ENCODE data around the gene IL32. TPM values are rescaled to one million over a fixed set of nuclear protein-coding genes. Genes with fewer than 3 reads are reported as not detected.
A peak's percentile ranks its signal among the peaks of the same experiment; 100 is the strongest.

IL32 gene, protein sequence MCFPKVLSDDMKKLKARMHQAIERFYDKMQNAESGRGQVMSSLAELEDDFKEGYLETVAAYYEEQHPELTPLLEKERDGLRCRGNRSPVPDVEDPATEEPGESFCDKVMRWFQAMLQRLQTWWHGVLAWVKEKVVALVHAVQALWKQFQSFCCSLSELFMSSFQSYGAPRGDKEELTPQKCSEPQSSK
- total RNA-seq, result 100 to 1,000 TPM; 585 to 715 (median 696) TPM

DNA sequence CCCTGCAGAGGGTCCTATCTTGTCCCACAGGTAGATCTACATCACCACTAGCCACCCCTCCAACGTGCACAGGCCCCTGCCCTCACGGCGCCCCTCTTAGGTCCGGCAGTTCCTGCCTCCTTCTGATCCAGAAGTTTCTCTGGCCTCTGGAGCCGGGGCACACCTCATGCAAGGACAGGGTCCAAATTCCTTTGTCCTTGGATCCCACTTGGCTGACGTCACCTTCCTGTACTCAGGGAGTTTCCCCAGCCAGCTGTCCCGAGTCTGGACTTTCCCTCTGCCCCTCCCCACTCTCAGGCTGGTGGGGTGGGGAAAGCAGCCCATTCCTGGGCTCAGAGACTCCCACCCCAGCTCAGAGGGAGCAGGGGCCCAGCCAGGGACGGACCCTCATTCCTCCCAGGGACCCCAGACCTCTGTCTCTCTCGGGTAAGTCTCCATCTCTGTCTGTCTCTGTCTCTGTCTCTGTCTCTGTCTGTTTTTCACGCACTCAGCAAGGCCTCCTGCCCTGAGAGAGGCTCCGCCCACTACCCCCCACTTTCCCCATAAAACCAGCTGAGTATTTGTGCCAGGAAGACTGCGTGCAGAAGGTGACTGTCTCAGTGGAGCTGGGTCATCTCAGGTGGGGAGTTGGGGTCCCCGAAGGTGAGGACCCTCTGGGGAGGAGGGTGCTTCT is at the start of gene IL32:
Gene IL32 (plus strand): TSS at position 572 of the 673 bp plus-strand sequence. CDS start 172 bp downstream, outside the sequence.
- DNase-seq, result peak; percentile 68
- H3K27me3 Mint-ChIP-seq (ENCODE audit: low read depth), result no peaks in the 10 kb centered on the region
- H3K4me3 Mint-ChIP-seq, result peak within 1 kb of the TSS; percentile 99
- H3K4me1 Mint-ChIP-seq (ENCODE audit: low read depth), result peaks cover 65% of the 10 kb centered on the region
- peak; percentile 47 to 54 for ATAC-seq
- H3K36me3 Mint-ChIP-seq (ENCODE audit: insufficient read depth), result peaks cover 23% of the 10 kb centered on the region
- no peaks in the 10 kb centered on the region for H3K9me3 Mint-ChIP-seq

DNA sequence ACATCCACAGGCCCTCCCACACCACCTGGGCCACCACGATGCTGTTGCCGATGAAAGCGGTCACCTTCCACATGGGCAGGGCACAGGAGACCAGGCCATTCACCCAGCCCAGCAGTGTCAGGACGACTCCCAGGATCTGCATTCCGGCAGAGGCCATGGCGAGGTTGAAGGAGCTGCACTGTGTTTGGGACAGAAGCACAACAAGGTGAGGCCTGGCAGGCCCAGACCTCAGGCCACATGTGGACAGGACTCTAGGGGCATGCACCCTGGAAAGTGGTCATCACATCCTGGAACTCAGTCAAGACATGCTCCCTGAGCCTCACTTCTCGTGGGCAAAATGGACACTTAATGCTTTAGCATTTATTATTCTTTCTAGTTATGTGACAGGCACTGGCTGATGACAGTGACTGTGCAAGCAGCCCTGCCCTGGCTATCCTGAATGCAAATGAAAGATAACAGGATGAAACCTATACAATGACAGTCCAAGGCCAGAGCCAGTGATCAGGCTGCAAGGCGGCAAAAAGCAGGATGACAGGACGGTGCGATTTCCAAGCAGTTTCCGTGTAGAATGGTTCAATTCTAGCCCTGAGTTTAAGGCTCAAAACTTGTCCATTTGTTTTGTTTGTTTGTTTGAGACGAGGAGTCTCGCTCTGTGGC is 49.4 kb upstream of the IL32 start:
- Mint-ChIP-seq H3K4me3 (no peak overlapping the region), H3K4me1 (ENCODE audit: low read depth) (peaks cover 21% of the 10 kb centered on the region)
- no peak for ATAC-seq

DNA sequence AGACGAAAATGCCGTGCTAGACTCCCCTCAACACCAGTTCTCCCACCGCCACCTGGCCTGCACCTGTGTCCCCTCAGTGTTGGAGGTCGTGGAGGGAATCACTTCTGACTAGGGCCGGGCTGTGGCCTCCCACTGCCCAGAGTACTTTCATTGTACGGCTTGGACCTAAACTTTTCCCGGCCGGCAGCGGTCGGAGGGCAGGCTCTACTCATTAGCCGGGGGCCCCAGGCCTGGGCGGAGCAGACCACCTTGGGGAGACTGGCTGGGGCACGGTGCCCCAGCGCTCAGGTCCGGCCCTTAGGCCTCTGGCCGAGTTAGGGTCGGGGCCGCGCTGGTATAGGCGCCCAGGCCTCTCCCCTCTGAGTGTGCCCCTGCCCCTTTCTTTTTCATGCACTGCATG is 48.1 kb upstream of the IL32 start:
- Mint-ChIP-seq H3K4me3 (no peak overlapping the region), H3K4me1 (ENCODE audit: low read depth) (peaks cover 33% of the 10 kb centered on the region), H3K36me3 (ENCODE audit: insufficient read depth) (no peaks in the 10 kb centered on the region), H3K27me3 (ENCODE audit: low read depth) (peaks cover 8% of the 10 kb centered on the region), H3K9me3 (no peaks in the 10 kb centered on the region)
- ATAC-seq (no peak), DNase-seq (no peak)

More for the DNA sequence above, 49.4 kb upstream of the IL32 start:
- DNase-seq, result no peak
- Mint-ChIP-seq H3K9me3 (no peaks in the 10 kb centered on the region), H3K36me3 (ENCODE audit: insufficient read depth) (no peaks in the 10 kb centered on the region), H3K27me3 (ENCODE audit: low read depth) (peaks cover 8% of the 10 kb centered on the region)

- H3K4me1 Mint-ChIP-seq (ENCODE audit: low read depth), result peaks cover 39% of the 10 kb centered on the region
- no peak for ATAC-seq
- DNase-seq, result peak; percentile 34
- no peaks in the 10 kb centered on the region for H3K36me3 Mint-ChIP-seq (ENCODE audit: insufficient read depth)
- H3K4me3 Mint-ChIP-seq, result no peak within 1 kb of the TSS
- H3K9me3 Mint-ChIP-seq, result no peaks in the 10 kb centered on the region
- H3K27me3 Mint-ChIP-seq (ENCODE audit: low read depth), result peaks cover 8% of the 10 kb centered on the region
These were observed 47.5 kb upstream of the IL32 start, which contains the start of gene CLDN6 for GRCh38 chr16:3017794-3018506. Gene CLDN6 (minus strand): TSS chr16:3018183. CDS start chr16:3016021, 2,162 bp downstream.

DNA sequence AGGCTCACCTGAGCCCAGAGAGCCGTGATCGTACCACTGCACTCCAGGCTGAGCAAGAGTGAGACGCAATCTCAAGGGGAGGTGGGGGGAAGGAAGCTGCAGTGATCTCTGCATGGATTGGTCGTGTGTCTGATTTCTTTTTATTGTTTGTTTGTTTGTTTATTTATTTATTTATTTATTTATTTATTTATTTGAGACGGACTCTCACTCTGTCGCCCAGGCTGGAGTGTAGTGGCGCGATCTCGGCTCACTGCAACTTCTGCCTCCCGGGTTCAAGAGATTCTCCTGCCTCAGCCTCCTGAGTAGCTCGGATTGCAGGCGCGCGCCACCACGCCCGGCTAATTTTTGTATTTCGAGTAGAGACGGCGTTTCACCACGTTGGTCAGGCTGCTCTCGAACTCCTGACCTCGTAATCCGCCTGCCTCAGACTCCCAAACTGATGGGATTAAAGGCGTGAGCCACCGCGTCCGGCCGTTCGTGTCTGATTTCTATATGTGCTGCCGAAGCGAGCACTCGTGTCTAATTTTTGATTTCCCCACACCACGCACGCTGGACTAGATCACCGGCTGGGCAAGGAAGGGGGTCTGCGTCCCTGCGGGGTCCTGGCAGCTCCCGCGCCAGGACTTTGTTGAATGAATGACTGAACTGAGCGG is 45.7 kb upstream of the IL32 start:
- peaks cover 53% of the 10 kb centered on the region for H3K4me1 Mint-ChIP-seq (ENCODE audit: low read depth)
- H3K36me3 Mint-ChIP-seq (ENCODE audit: insufficient read depth), result peaks cover 2% of the 10 kb centered on the region
- peaks cover 6% of the 10 kb centered on the region for H3K27me3 Mint-ChIP-seq (ENCODE audit: low read depth)
- no peak for ATAC-seq
- no peak for DNase-seq
- H3K9me3 Mint-ChIP-seq, result no peaks in the 10 kb centered on the region
- peak overlapping the region; percentile 82 for H3K4me3 Mint-ChIP-seq

DNA sequence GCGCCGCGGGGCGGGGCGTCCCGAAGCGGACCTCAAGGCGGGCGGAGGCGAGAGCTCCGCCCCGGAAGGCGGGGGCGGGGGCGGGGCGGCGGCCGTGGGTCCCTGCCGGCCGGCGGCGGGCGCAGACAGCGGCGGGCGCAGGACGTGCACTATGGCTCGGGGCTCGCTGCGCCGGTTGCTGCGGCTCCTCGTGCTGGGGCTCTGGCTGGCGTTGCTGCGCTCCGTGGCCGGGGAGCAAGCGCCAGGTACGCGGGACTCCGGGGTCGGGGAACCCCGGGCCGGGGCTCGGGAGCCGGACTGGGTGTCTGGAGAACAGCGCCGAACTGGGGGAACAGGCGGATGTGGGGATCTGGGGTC is 45.2 kb upstream of the IL32 start, which contains the start of gene TNFRSF12A:
Gene TNFRSF12A (plus strand): TSS at position 122 of the 357 bp plus-strand sequence. CDS start 30 bp downstream, at position 152.
- Mint-ChIP-seq H3K9me3 (no peaks in the 10 kb centered on the region), H3K4me3 (peak within 1 kb of the TSS; percentile 87), H3K27me3 (ENCODE audit: low read depth) (peaks cover 6% of the 10 kb centered on the region), H3K4me1 (ENCODE audit: low read depth) (peaks cover 53% of the 10 kb centered on the region), H3K36me3 (ENCODE audit: insufficient read depth) (peaks cover 2% of the 10 kb centered on the region)
- DNase-seq, result peak; percentile 59
- ATAC-seq, result peak in 1 of 2 donors; percentile 5

GRCh38 chr16:3020604-3021448 is 44.6 kb upstream of the IL32 start:
- peak; percentile 74 for DNase-seq
- peaks cover 53% of the 10 kb centered on the region for H3K4me1 Mint-ChIP-seq (ENCODE audit: low read depth)
- H3K4me3 Mint-ChIP-seq, result peak overlapping the region; percentile 87
- peak in 1 of 2 donors; percentile 1 for ATAC-seq
- peaks cover 6% of the 10 kb centered on the region for H3K27me3 Mint-ChIP-seq (ENCODE audit: low read depth)
- H3K36me3 Mint-ChIP-seq (ENCODE audit: insufficient read depth), result peaks cover 2% of the 10 kb centered on the region
- H3K9me3 Mint-ChIP-seq, result no peaks in the 10 kb centered on the region

- no peaks in the 10 kb centered on the region for H3K9me3 Mint-ChIP-seq
These were observed 43.8 kb upstream of the IL32 start for GRCh38 chr16:3021449-3022207.

GRCh38 chr16:3022208-3022683 is 43.2 kb upstream of the IL32 start:
- peaks cover 2% of the 10 kb centered on the region for H3K27me3 Mint-ChIP-seq (ENCODE audit: low read depth)
- ATAC-seq (peak; percentile 39 to 46), DNase-seq (peak; percentile 93)
- peaks cover 13% of the 10 kb centered on the region for H3K36me3 Mint-ChIP-seq (ENCODE audit: insufficient read depth)
- H3K4me1 Mint-ChIP-seq (ENCODE audit: low read depth), result peaks cover 53% of the 10 kb centered on the region
- H3K4me3 Mint-ChIP-seq, result peak overlapping the region; percentile 87
- no peaks in the 10 kb centered on the region for H3K9me3 Mint-ChIP-seq

More at GRCh38 chr16:3021449-3022207, 43.8 kb upstream of the IL32 start:
- peak overlapping the region; percentile 87 for H3K4me3 Mint-ChIP-seq
- H3K4me1 Mint-ChIP-seq (ENCODE audit: low read depth), result peaks cover 53% of the 10 kb centered on the region
- peak; percentile 90 for DNase-seq
- peaks cover 9% of the 10 kb centered on the region for H3K36me3 Mint-ChIP-seq (ENCODE audit: insufficient read depth)
- peaks cover 4% of the 10 kb centered on the region for H3K27me3 Mint-ChIP-seq (ENCODE audit: low read depth)
- ATAC-seq, result peak; percentile 42 to 51

DNA sequence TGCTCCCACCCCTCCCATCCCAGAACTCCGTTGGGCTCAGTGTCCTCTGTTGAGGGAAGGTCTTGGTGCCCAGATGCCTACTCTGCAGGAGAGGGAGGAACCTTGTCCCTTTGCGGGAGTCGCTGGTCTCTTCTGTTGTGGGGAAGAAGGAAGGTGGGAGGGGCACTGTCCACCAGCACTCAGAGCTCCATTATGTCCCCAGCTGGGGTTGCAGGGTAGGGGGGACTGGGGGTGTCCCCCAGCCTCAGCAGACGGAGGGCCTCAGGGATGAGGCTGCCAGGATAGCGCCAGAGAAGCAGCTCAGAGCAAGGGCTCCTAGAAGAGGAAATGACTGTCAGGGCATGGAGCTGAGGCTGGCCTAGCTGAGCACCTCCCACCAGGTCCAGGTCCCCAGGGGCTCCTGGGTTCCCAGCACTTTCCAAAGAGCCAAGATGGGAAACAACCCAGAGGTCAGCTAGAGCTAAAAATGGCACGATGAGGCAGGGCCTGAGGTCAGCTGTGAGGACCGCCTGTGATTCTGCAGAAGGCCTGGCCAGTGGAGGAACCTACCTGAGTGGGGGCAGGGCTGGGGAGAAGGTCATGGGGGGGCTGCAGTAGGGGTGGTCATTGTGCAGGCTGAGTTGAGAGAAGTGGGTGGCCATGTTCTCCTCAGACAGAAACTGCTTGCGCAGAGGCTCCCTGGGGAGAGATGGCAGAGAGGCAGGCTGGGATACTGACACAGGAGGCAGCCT is 42.6 kb upstream of the IL32 start:
- H3K36me3 Mint-ChIP-seq (ENCODE audit: insufficient read depth), result peaks cover 13% of the 10 kb centered on the region
- DNase-seq (no peak), ATAC-seq (no peak)
- peaks cover 2% of the 10 kb centered on the region for H3K27me3 Mint-ChIP-seq (ENCODE audit: low read depth)
- peaks cover 53% of the 10 kb centered on the region for H3K4me1 Mint-ChIP-seq (ENCODE audit: low read depth)
- H3K4me3 Mint-ChIP-seq, result peak overlapping the region; percentile 87
- H3K9me3 Mint-ChIP-seq, result no peaks in the 10 kb centered on the region

DNA sequence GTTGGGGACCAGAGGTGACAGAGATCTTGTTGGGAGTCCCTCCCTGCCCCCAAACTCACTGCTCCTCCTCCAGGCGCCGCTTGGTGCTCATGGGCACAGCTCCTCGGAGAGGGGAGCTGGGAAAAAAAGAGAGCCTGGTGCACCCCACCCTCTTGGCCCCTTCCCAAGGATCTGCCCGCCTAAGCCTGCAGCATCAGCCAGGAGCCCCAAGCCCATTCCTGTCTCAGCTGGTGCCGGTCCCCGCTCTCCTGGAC is 42.1 kb upstream of the IL32 start:
- no peak for ATAC-seq
- Mint-ChIP-seq H3K4me1 (ENCODE audit: low read depth) (peaks cover 50% of the 10 kb centered on the region), H3K9me3 (no peaks in the 10 kb centered on the region), H3K4me3 (peak overlapping the region; percentile 87), H3K36me3 (ENCODE audit: insufficient read depth) (peaks cover 13% of the 10 kb centered on the region), H3K27me3 (ENCODE audit: low read depth) (peaks cover 2% of the 10 kb centered on the region)
- no peak for DNase-seq
